ENCODE measurements around the gene MORC2.
A peak's percentile ranks its signal among the peaks of the same experiment; 100 is the strongest.

The MORC2 gene

GRCh38 chr22:30968015-30968923, at the start of gene MORC2:
Gene MORC2 (minus strand): TSS chr22:30968774. CDS start chr22:30967889, 885 bp downstream.
- peak; percentile 31 to 64 for DNase-seq

- no peak for DNase-seq
These were observed 37.0 kb upstream of the MORC2 start for GRCh38 chr22:31005535-31005934.

- no peak for DNase-seq
These were observed 32.7 kb upstream of the MORC2 start for GRCh38 chr22:31001124-31001770.

- no peak for DNase-seq
These were observed 29.8 kb upstream of the MORC2 start for GRCh38 chr22:30998329-30998728.

- DNase-seq: no peak
These were observed 27.9 kb upstream of the MORC2 start for GRCh38 chr22:30996462-30996861.

GRCh38 chr22:30994960-30995359, 26.4 kb upstream of the MORC2 start:
- no peak for DNase-seq

- DNase-seq: no peak
These were observed 24.0 kb upstream of the MORC2 start for GRCh38 chr22:30992565-30992964.

- DNase-seq: no peak
These were observed 22.1 kb upstream of the MORC2 start for GRCh38 chr22:30990690-30991089.

- DNase-seq: no peak
These were observed 20.9 kb upstream of the MORC2 start for GRCh38 chr22:30989474-30989873.

- DNase-seq: no peak
These were observed 17.1 kb upstream of the MORC2 start for GRCh38 chr22:30985561-30986208.

- no peak for DNase-seq
These were observed 15.7 kb upstream of the MORC2 start for GRCh38 chr22:30984317-30984716.

GRCh38 chr22:30982512-30982911, 13.9 kb upstream of the MORC2 start:
- DNase-seq: no peak

GRCh38 chr22:30979932-30980331, 11.4 kb upstream of the MORC2 start:
- DNase-seq: no peak

GRCh38 chr22:30978304-30978962, 9.9 kb upstream of the MORC2 start:
- DNase-seq: no peak

- no peak for DNase-seq
These were observed 1.8 kb upstream of the MORC2 start for GRCh38 chr22:30970356-30970746.

- peak in 1 of 2 experiments; percentile 17 for DNase-seq
These were observed 1.2 kb upstream of the MORC2 start for GRCh38 chr22:30969532-30970355.

- DNase-seq: peak; percentile 94 to 96
These were observed 454 bp upstream of the MORC2 start, which contains the start of gene TUG1 for GRCh38 chr22:30968924-30969531. Gene TUG1 (plus strand): TSS chr22:30969265.

- no peak for DNase-seq
These were observed 3.7 kb downstream of the MORC2 start for GRCh38 chr22:30964858-30965257.

GRCh38 chr22:30955153-30955552, 13.4 kb downstream of the MORC2 start:
- no peak for DNase-seq

GRCh38 chr22:30953206-30953605, 15.4 kb downstream of the MORC2 start:
- no peak for DNase-seq

- no peak for DNase-seq
These were observed 18.5 kb downstream of the MORC2 start for GRCh38 chr22:30949934-30950660.
